GM13976 (cell line): Measurements from ENCODE around the gene PPP4R4.

Experiments
- DNase-seq: peaks from one replicate; pipeline ENCODE4 v3.0.0; 2012; ENCODE audit warnings: low spot score
- in situ Hi-C: fragments of 300-500 bp; cut with MboI; formaldehyde crosslinking; loops from one replicate; pipeline ENCODE4 v1.12.0; 2022; ENCODE audit warnings: low sequenced_read_pairs, mixed read lengths, inconsistent platforms; ENCODE audit not compliant: unreplicated experiment
- TF ChIP-seq, protein P1 (sequence below): IDR thresholded peaks from 2 replicates; pipeline ENCODE4 v1.5.1; 2012; ENCODE audit warnings: borderline replicate concordance, mild to moderate bottlenecking; ENCODE audit not compliant: insufficient read depth; ENCODE audit errors: extremely low read depth, missing control alignments, control extremely low read depth

PPP4R4 gene

DNA sequence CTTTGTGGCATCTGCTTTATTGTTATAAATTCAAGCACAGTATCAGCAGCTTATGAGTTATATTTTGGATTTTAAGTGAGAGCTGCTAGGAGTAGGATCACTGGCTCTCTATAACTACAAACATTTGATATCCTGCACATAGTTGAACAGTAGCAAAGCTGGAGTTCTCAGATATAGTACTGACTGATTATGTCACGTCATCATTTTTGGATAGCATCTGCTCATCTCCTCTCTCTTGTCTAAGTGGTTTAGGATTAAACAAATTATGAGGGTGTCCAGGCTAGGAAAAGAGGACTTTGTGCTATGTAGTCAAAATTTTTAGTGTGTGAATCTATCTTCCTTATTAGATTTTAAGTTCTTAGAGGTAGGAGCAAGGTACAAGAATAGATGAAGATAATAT, 18.4 kb downstream of the PPP4R4 start:
- in situ Hi-C loops, result no loop called here
- no peak for DNase-seq
- TF ChIP-seq, protein P1, sequence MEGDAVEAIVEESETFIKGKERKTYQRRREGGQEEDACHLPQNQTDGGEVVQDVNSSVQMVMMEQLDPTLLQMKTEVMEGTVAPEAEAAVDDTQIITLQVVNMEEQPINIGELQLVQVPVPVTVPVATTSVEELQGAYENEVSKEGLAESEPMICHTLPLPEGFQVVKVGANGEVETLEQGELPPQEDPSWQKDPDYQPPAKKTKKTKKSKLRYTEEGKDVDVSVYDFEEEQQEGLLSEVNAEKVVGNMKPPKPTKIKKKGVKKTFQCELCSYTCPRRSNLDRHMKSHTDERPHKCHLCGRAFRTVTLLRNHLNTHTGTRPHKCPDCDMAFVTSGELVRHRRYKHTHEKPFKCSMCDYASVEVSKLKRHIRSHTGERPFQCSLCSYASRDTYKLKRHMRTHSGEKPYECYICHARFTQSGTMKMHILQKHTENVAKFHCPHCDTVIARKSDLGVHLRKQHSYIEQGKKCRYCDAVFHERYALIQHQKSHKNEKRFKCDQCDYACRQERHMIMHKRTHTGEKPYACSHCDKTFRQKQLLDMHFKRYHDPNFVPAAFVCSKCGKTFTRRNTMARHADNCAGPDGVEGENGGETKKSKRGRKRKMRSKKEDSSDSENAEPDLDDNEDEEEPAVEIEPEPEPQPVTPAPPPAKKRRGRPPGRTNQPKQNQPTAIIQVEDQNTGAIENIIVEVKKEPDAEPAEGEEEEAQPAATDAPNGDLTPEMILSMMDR, result no peak

DNA sequence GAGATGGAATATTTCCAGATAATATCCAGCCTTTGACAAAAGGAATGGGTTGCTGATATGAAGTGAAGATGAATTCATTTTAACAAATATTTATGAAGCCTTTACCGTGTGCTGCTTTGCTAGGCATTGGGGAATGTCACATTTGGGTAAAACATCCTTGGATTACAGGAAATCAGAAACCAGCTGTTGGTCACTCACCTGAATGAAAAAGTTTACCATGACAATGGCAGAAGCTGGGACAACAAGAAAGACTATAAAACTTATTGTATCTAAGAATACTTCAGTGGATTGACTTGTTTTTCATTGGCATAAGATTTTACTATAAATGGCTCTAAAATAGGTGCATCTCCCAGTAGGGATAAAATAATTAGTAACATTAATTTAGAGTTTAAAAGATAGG, 19.7 kb downstream of the PPP4R4 start:
- in situ Hi-C loops, result no loop called here
- TF ChIP-seq, protein P1, result no peak

DNA sequence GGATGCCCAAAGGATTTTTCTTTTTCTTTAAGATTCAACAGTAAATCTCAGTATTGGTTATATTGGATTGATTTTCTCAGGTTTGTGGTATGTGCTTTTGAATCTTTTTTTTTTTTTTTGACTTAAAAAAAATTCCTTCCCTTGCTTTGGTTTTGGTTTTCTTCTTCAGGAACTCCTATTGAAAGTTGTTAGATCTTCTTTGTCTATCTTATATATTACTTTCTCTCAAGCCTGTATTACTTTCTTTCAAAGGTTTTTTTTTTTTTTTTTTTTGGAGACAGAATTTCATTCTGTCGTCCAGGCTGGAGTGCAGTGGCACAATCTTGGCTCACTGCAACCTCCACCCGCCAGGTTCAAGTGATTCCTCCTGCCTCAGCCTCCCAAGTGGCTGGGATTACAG, 21.9 kb downstream of the PPP4R4 start:
- DNase-seq, result no peak
- in situ Hi-C loops, result no loop called here
- TF ChIP-seq, protein P1, result no peak

More for the DNA sequence above, 19.7 kb downstream of the PPP4R4 start:
- no peak for DNase-seq

DNA sequence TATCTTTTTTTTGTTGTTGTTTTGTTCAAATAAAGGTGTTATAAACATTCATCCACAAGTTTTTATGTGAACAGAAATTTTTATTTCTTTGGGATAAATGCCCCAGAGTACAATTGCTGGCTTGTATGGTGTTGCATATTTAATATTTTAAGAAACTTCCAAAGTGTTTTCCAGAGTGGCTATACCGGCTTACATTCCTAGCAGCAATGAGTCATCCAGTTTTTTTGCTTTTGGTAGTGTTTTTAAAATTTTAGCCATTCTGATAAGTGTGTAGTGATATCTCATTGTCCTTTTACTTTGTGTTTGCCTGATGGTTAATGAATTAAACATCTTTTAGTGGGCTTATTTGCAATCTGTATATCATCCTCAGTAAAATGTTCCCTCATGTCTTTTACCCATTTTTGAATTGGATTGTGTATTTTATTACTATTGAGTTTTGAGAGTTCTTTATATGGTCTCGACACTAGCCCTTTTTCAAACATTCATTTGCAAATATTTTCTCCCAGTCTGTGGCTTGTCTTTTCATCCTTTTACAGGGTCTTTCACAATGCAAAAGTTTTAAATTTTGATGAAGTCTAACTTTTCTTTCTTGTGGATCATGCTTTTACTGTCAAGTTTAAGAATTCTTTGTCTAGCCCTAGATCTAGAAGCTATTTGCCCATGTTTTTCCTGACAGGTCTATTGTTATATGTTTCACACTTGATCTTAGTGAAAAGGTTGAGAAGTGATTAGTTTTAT, 29.5 kb downstream of the PPP4R4 start:
- in situ Hi-C loops, result no loop called here
- TF ChIP-seq, protein P1, result no peak
- no peak for DNase-seq

DNA sequence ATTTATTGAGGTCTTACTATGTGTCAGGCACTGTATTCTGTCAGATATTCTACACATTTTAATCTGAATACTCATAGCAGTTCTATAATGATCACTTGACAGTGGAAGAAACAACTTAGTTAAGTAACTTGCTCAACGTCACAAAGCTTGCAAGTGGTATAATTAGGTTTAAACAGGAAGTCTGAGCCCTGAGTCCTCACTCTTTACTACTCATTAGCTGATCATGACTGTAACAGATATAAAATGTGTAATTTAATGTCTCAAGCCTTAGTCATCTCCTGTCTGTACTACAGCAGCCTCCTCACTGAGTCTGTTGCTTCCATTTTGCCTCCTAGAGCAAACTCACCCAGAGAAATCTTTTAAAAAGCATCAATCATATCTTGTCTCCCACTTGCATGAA, 38.9 kb downstream of the PPP4R4 start:
- in situ Hi-C loops, result no loop called here
- TF ChIP-seq, protein P1, result no peak
- DNase-seq, result no peak

DNA sequence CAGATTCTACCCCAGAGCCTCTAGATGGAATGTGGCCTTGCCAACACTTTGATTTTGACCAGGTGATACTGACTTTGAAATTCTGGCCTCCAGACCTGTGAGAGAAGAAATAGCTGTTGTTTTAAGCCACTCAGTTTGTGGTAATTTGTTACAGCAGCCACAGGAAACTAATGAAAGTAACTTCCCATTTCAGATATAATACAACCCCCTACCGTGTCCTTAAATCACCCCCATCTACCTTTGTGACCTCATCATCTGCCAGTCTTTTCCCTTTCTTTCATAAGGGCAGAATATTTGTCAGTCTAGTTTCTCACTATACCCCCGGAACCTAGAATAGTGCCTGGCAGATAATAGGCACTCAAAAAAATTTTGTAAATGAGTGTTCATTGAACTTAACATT, 39.6 kb downstream of the PPP4R4 start:
- TF ChIP-seq, protein P1, result no peak
- in situ Hi-C loops, result no loop called here
- no peak for DNase-seq
